DOHH2 (cell line): ENCODE results near the gene DLL1.

Experiments used
- H3F3A ChIP-seq: fragments of 200-600 bp; sonication (generic), shearing (Covaris generic); 2 replicates; pipeline ENCODE4 v1.6.0; 2016; ENCODE audit warnings: antibody characterized with exemption, mild to moderate bottlenecking; ENCODE audit not compliant: control insufficient read depth, insufficient read depth
- H3K27ac ChIP-seq: fragments of 200-600 bp; sonication (generic); 2 replicates; pipeline ENCODE4 v1.5.1; 2014; ENCODE audit warnings: low read depth, mild to moderate bottlenecking, low read length, moderate library complexity
- H3K27me3 ChIP-seq: fragments of 200-600 bp; sonication (generic); 2 replicates; pipeline ENCODE4 v1.6.1; 2014; ENCODE audit warnings: mild to moderate bottlenecking, low read length, mixed read lengths; ENCODE audit not compliant: control insufficient read depth
- H3K36me3 ChIP-seq: fragments of 200-600 bp; sonication (generic); 2 replicates; pipeline ENCODE4 v1.6.1; 2014; ENCODE audit warnings: mild to moderate bottlenecking, low read length, moderate library complexity, mixed read lengths; ENCODE audit not compliant: control insufficient read depth
- H3K4me1 ChIP-seq: fragments of 200-600 bp; sonication (generic); 2 replicates; pipeline ENCODE4 v1.6.1; 2014; ENCODE audit warnings: mild to moderate bottlenecking, low read length, mixed read lengths; ENCODE audit not compliant: control insufficient read depth
- H3K4me2 ChIP-seq: fragments of 200-600 bp; sonication (generic); 2 replicates; pipeline ENCODE4 v1.6.0; 2014; ENCODE audit warnings: mild to moderate bottlenecking, low read length, moderate library complexity
- H3K4me3 ChIP-seq: fragments of 200-600 bp; sonication (generic); 2 replicates; pipeline ENCODE4 v1.5.1; 2014; ENCODE audit warnings: mild to moderate bottlenecking, low read length, mixed read lengths
- H3K79me2 ChIP-seq: fragments of 200-600 bp; sonication (generic); 2 replicates; pipeline ENCODE4 v1.6.1; 2014; ENCODE audit warnings: mild to moderate bottlenecking, low read length, mixed read lengths; ENCODE audit not compliant: control insufficient read depth
- H3K9me2 ChIP-seq: fragments of 200-600 bp; sonication (generic); replicated peaks from 2 replicates; pipeline ENCODE4 v1.6.1; 2014; ENCODE audit warnings: mild to moderate bottlenecking, low read length, mixed read lengths; ENCODE audit not compliant: control insufficient read depth
- H3K9me3 ChIP-seq: fragments of 200-600 bp; sonication (generic); 2 replicates; pipeline ENCODE4 v1.6.1; 2014; ENCODE audit warnings: antibody characterized with exemption, low read length, mixed read lengths; ENCODE audit not compliant: control insufficient read depth, insufficient read depth
- H4K20me1 ChIP-seq: fragments of 200-600 bp; sonication (generic); 2 replicates; pipeline ENCODE4 v1.6.0; 2014; ENCODE audit warnings: low read depth, mild to moderate bottlenecking, antibody characterized with exemption, low read length, moderate library complexity; ENCODE audit not compliant: control insufficient read depth, insufficient read depth
- EZH2phosphoT487 ChIP-seq: fragments of 200-600 bp; sonication (generic); IDR thresholded peaks from 2 replicates; pipeline ENCODE4 v1.6.1; 2017; ENCODE audit warnings: borderline replicate concordance, mild to moderate bottlenecking, antibody characterized with exemption, low read length, moderate library complexity, mixed read lengths
- TF ChIP-seq, protein P1 (sequence below): fragments of 200-600 bp; sonication (generic); IDR thresholded peaks from one replicate; pipeline ENCODE4 v1.5.1; 2014; ENCODE audit warnings: antibody characterized with exemption, mild to moderate bottlenecking, low read depth, low read length; ENCODE audit not compliant: poor library complexity, severe bottlenecking

Gene DLL1

GRCh38 chr6:170263410-170263809 is 27.5 kb downstream of the DLL1 start:
- H3K4me3 ChIP-seq, result no peak overlapping the region
- no peak overlapping the region for H3K4me2 ChIP-seq
- H3K79me2 ChIP-seq, result no peaks in the 10 kb centered on the region
- TF ChIP-seq EZH2phosphoT487, result no peak
- TF ChIP-seq, protein P1, sequence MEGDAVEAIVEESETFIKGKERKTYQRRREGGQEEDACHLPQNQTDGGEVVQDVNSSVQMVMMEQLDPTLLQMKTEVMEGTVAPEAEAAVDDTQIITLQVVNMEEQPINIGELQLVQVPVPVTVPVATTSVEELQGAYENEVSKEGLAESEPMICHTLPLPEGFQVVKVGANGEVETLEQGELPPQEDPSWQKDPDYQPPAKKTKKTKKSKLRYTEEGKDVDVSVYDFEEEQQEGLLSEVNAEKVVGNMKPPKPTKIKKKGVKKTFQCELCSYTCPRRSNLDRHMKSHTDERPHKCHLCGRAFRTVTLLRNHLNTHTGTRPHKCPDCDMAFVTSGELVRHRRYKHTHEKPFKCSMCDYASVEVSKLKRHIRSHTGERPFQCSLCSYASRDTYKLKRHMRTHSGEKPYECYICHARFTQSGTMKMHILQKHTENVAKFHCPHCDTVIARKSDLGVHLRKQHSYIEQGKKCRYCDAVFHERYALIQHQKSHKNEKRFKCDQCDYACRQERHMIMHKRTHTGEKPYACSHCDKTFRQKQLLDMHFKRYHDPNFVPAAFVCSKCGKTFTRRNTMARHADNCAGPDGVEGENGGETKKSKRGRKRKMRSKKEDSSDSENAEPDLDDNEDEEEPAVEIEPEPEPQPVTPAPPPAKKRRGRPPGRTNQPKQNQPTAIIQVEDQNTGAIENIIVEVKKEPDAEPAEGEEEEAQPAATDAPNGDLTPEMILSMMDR, result no peak
- H4K20me1 ChIP-seq, result no peaks in the 10 kb centered on the region
- H3K9me2 ChIP-seq, result no peaks in the 10 kb centered on the region
- no peaks in the 10 kb centered on the region for H3K9me3 ChIP-seq
- H3K36me3 ChIP-seq, result no peaks in the 10 kb centered on the region
- H3K27me3 ChIP-seq, result no peaks in the 10 kb centered on the region
- no peaks in the 10 kb centered on the region for H3K4me1 ChIP-seq
- H3K27ac ChIP-seq, result no peak overlapping the region
- no peaks in the 10 kb centered on the region for H3F3A ChIP-seq

DNA sequence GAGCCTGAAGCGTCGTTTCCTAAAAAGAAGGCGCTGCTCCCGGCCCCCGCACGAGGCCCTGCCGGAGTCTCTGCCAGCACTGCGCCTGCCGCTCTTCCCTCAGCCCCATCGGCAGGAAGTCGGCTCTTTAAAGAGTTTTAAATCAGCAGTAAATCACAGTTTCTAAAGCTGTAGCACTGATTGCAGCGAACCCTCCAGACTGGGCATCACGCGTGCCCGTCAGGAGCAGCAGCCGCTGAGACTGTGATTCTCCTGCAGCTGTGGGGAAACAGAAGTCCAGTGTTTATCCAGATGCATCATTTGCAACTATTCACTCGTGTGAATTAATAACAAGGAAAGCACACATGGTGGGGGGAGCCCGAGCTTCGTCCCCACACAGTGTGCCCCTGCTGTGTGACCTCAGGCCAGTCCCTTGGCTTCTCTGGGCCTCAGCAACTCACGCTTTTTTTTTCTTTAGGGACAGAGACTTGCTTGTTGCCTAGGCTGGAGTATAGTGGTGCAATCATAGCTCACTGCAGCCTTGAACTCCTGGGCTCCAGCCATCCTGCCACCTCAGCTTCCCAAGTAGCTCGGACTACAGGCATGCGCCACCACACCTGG is 28.3 kb downstream of the DLL1 start:
- no peaks in the 10 kb centered on the region for H3F3A ChIP-seq
- no peaks in the 10 kb centered on the region for H3K9me3 ChIP-seq
- H3K27ac ChIP-seq, result no peak overlapping the region
- no peaks in the 10 kb centered on the region for H3K27me3 ChIP-seq
- H3K4me3 ChIP-seq, result no peak overlapping the region
- no peaks in the 10 kb centered on the region for H3K4me1 ChIP-seq
- no peaks in the 10 kb centered on the region for H3K79me2 ChIP-seq
- H3K9me2 ChIP-seq, result no peaks in the 10 kb centered on the region
- H3K36me3 ChIP-seq, result no peaks in the 10 kb centered on the region
- TF ChIP-seq EZH2phosphoT487, result no peak
- TF ChIP-seq, protein P1, result no peak
- H4K20me1 ChIP-seq, result no peaks in the 10 kb centered on the region
- no peak overlapping the region for H3K4me2 ChIP-seq

DNA sequence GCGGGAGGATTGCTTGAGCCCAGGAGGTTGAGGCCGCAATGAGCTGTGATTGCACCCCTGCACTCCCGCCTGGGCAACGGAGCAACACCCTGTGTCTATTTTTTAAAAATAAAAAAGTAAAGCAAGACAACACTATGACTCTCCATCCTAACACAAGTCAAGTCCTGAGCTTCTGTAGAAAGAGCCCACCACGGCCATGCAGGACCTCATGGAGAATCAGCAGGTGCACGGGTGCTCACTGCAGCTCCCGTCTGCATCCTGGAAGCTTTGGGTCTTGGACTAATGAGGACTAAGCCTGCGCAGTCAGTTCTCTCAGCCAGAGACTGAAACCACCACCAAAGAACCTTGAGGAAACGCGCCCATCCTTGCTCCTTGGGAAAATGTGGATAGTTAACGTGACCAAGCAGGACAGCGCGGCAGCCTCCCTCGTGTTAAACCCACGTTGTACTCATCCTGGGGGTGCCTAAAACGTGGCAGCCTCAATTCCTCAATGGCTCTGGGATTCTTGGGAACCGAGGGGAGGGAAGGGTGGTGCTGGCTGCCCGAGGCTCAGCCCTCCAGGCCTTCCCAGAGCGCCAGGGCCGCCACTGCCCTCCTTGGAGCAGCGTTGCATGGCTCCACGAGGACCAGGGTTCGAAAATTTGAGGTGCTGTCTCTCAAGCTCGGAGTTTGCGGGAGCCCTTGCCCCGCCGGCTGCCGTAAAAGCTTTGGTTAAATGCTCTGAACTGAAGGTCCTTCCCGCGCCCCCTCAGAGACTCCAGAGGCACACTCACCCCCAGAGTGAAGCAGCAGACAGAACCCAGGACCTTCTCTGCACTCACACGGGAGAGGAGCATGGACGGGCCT is 29.0 kb downstream of the DLL1 start:
- Histone ChIP-seq H3K79me2 (no peaks in the 10 kb centered on the region), H3K4me1 (no peaks in the 10 kb centered on the region), H3K9me3 (no peaks in the 10 kb centered on the region), H3K4me3 (no peak overlapping the region), H3F3A (no peaks in the 10 kb centered on the region), H3K27me3 (no peaks in the 10 kb centered on the region), H3K4me2 (no peak overlapping the region), H3K36me3 (no peaks in the 10 kb centered on the region), H4K20me1 (no peaks in the 10 kb centered on the region), H3K27ac (no peak overlapping the region), H3K9me2 (no peaks in the 10 kb centered on the region)
- no peak for TF ChIP-seq EZH2phosphoT487
- TF ChIP-seq, protein P1, result no peak
